ENCODE results near the gene SCN3B.

DNA sequence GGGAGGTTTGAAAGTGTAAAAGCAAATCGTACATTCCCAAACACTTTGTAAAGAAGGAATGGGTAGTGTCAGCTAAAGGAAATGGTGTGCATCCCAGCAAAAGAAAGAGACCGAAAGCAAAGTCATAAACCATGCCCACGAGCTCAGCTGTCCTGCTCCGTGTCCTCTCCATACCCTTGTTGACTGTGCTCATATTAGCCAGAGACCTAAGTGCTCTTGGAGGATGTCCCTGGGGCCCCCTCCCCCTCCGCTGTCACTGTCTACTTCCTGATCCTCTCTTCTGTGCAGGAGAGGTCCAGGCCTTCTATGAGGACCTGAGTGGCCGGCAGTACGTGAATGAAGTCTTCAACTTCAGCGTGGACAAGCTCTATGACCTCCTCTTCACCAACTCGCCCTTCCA lies 46.1 kb downstream of the SCN3B start:
- TF ChIP-seq KLF10 (tag by site-specific recombination; IDR thresholded peaks at IDR 0.05) (no peak), ZNF555 (tag by site-specific recombination; conservative IDR thresholded peaks at IDR 0.05) (no peak), KLF9 (tag by site-specific recombination; IDR thresholded peaks at IDR 0.05; ENCODE audit: low read depth) (no peak), ZEB2 (tag by site-specific recombination; IDR thresholded peaks at IDR 0.05) (no peak), ZSCAN18 (tag by site-specific recombination; IDR thresholded peaks at IDR 0.05) (no peak), PBX3 (CRISPR knock-in tag; IDR thresholded peaks at IDR 0.05) (no peak), TCF7L2 (IDR thresholded peaks at IDR 0.05; ENCODE audit: borderline replicate concordance, low read depth, low read length) (no peak), PRDM1 (tag by site-specific recombination; IDR thresholded peaks at IDR 0.05) (no peak), ZNF391 (tag by site-specific recombination; IDR thresholded peaks at IDR 0.05; ENCODE audit: borderline replicate concordance, low read depth) (no peak)
- TF ChIP-seq, protein P1, sequence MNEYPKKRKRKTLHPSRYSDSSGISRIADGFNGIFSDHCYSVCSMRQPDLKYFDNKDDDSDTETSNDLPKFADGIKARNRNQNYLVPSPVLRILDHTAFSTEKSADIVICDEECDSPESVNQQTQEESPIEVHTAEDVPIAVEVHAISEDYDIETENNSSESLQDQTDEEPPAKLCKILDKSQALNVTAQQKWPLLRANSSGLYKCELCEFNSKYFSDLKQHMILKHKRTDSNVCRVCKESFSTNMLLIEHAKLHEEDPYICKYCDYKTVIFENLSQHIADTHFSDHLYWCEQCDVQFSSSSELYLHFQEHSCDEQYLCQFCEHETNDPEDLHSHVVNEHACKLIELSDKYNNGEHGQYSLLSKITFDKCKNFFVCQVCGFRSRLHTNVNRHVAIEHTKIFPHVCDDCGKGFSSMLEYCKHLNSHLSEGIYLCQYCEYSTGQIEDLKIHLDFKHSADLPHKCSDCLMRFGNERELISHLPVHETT (tag by site-specific recombination; IDR thresholded peaks at IDR 0.05) = no peak
- TF ChIP-seq, protein P2, sequence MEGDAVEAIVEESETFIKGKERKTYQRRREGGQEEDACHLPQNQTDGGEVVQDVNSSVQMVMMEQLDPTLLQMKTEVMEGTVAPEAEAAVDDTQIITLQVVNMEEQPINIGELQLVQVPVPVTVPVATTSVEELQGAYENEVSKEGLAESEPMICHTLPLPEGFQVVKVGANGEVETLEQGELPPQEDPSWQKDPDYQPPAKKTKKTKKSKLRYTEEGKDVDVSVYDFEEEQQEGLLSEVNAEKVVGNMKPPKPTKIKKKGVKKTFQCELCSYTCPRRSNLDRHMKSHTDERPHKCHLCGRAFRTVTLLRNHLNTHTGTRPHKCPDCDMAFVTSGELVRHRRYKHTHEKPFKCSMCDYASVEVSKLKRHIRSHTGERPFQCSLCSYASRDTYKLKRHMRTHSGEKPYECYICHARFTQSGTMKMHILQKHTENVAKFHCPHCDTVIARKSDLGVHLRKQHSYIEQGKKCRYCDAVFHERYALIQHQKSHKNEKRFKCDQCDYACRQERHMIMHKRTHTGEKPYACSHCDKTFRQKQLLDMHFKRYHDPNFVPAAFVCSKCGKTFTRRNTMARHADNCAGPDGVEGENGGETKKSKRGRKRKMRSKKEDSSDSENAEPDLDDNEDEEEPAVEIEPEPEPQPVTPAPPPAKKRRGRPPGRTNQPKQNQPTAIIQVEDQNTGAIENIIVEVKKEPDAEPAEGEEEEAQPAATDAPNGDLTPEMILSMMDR (tag by site-specific recombination; IDR thresholded peaks at IDR 0.05) = no peak

Data from HEK293 (cell line).